ENCODE results near the gene RSPH6A.

DNA sequence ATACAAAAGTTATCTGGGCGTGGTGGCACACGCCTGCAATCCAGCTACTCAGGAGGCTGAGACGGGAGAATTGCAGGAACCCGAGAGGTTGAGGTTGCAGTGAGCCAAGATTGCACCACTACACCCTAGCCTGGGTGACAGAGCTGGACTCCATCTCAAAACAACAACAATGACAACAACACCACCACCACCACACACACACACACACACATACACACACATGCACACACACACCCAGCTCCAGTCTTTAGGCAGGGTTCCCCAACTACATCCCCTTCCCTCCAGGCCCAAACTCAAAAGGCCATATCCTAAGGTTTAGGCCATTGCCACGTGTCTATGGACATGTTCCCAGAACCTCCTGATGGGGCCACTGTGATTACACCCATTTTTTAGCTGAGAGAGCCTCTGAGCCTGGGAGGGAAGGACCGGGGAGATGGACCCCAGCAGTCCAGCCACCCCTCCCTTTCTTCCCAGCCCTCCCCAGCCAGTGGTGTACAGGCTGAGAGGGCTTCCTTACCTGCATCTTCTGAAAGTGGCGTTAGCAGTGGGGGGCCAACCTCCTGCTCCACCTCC, 13.4 kb downstream of the RSPH6A start:
- TF ChIP-seq, protein P1, sequence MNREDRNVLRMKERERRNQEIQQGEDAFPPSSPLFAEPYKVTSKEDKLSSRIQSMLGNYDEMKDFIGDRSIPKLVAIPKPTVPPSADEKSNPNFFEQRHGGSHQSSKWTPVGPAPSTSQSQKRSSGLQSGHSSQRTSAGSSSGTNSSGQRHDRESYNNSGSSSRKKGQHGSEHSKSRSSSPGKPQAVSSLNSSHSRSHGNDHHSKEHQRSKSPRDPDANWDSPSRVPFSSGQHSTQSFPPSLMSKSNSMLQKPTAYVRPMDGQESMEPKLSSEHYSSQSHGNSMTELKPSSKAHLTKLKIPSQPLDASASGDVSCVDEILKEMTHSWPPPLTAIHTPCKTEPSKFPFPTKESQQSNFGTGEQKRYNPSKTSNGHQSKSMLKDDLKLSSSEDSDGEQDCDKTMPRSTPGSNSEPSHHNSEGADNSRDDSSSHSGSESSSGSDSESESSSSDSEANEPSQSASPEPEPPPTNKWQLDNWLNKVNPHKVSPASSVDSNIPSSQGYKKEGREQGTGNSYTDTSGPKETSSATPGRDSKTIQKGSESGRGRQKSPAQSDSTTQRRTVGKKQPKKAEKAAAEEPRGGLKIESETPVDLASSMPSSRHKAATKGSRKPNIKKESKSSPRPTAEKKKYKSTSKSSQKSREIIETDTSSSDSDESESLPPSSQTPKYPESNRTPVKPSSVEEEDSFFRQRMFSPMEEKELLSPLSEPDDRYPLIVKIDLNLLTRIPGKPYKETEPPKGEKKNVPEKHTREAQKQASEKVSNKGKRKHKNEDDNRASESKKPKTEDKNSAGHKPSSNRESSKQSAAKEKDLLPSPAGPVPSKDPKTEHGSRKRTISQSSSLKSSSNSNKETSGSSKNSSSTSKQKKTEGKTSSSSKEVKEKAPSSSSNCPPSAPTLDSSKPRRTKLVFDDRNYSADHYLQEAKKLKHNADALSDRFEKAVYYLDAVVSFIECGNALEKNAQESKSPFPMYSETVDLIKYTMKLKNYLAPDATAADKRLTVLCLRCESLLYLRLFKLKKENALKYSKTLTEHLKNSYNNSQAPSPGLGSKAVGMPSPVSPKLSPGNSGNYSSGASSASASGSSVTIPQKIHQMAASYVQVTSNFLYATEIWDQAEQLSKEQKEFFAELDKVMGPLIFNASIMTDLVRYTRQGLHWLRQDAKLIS (CRISPR knock-in tag; IDR thresholded peaks at IDR 0.05; ENCODE audit: borderline replicate concordance) = no peak
- TF ChIP-seq, protein P2, sequence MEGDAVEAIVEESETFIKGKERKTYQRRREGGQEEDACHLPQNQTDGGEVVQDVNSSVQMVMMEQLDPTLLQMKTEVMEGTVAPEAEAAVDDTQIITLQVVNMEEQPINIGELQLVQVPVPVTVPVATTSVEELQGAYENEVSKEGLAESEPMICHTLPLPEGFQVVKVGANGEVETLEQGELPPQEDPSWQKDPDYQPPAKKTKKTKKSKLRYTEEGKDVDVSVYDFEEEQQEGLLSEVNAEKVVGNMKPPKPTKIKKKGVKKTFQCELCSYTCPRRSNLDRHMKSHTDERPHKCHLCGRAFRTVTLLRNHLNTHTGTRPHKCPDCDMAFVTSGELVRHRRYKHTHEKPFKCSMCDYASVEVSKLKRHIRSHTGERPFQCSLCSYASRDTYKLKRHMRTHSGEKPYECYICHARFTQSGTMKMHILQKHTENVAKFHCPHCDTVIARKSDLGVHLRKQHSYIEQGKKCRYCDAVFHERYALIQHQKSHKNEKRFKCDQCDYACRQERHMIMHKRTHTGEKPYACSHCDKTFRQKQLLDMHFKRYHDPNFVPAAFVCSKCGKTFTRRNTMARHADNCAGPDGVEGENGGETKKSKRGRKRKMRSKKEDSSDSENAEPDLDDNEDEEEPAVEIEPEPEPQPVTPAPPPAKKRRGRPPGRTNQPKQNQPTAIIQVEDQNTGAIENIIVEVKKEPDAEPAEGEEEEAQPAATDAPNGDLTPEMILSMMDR (IDR thresholded peaks at IDR 0.05) = no peak
- no peak for TF ChIP-seq OVOL2 (CRISPR knock-in tag; IDR thresholded peaks at IDR 0.05; ENCODE audit: borderline replicate concordance)

All from WTC11 (cell line).